ENCODE results near the gene TMIE. TPM values are rescaled to one million over a fixed set of nuclear protein-coding genes. Genes with fewer than 3 reads are reported as not detected.

The TMIE gene
- total and polyA plus RNA-seq, 10 of the 15 experiments (the other 5 are each of a cell fraction or from before 2014, with no cell fraction given), result not detected

DNA sequence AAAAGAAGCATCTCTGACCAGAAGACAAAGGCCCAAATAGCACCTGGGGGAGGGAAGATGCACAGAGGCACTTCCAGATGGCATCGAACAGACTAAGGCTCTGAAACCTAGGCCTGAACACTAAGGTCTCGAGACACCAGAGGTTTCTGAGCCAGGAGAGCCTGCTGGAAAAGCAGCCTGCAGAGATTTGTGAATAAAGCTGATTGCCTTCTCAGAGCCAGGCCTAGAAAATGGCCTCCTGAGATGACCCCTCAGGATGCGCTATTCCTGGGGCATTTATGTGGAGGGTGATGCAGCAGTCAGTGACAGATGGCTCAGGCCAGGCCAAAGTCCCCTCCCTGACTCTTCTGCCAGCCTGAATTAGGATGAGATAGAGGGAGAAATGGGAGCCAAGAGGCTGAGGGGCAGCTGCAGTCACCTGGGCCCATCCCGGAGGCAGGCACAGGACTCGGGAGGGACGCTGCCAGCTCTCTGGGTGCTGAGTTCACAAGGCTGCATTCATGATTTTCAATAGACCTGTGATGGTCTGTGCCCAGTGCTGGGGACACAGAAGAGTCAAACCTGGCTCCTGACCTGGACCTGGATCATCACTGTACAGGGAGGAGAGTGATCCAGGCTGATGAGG is 9.6 kb downstream of the TMIE start:
- ChIA-PET POLR2A (no interaction called here), SMC1A (ENCODE audit: uncharacterized antibody, unreplicated experiment) (interaction anchor here (1.1 to 1.6 kb wide), 4 partner anchors 27 to 184 kb away, joined by 3 to 4 read pairs (median 4); no protein-coding TSS in a partner anchor), CTCF (interaction anchor here (1.0 to 1.6 kb wide), 3 partner anchors 149 to 184 kb away, joined by 3 to 5 read pairs (median 4); no protein-coding TSS in a partner anchor), RAD21 (ENCODE audit: unreplicated experiment) (no interaction called here)
- DNase-seq (ENCODE audit: low read depth, low spot score), result no peak
- ATAC-seq, result no peak
- Histone ChIP-seq H3K4me3 (no peak overlapping the region), H3K27me3 (replicated peaks in 1 of 2; ENCODE audit: control insufficient read depth in 2 of 2, insufficient read depth in 2 of 2, low read length in 1 of 2) (no peaks in the 10 kb centered on the region), H3K9me3 (replicated peaks; ENCODE audit: control insufficient read depth, insufficient read depth, low read length) (no peaks in the 10 kb centered on the region), H3K36me3 (ENCODE audit: control insufficient read depth in 2 of 2, insufficient read depth in 2 of 2, low read length in 1 of 2) (no peaks in the 10 kb centered on the region), H3K9ac (ENCODE audit: control insufficient read depth, insufficient read depth, low read length) (no peak overlapping the region), H3K4me2 (ENCODE audit: control insufficient read depth, insufficient read depth) (no peak overlapping the region), H3K4me1 (ENCODE audit: control insufficient read depth, insufficient read depth, low read length) (peaks cover 16% of the 10 kb centered on the region), H4K20me1 (ENCODE audit: control insufficient read depth, insufficient read depth) (no peaks in the 10 kb centered on the region), H3K27ac (ENCODE audit: control insufficient read depth, insufficient read depth) (no peak overlapping the region), H2AFZ (ENCODE audit: control insufficient read depth, low read depth, low read length) (no peak overlapping the region), H3K79me2 (ENCODE audit: control insufficient read depth, insufficient read depth, low read length) (no peaks in the 10 kb centered on the region)
- intact Hi-C loops (cut with micrococcal nuclease; ENCODE audit: unreplicated experiment), result no loop called here
- no peak for FAIRE-seq
- in situ Hi-C loops (cut with MboI), result loop anchor here (5.0 to 10.0 kb wide), 2 partner anchors 187 to 664 kb away; no protein-coding TSS in a partner anchor
- 67% methylated on average over 6 of the region's 6 CpGs for WGBS (ENCODE audit: insufficient coverage, insufficient replicate concordance, low lambda C conversion rate, missing lambda C conversion rate)
- TF ChIP-seq KLF5 (IDR thresholded peaks at IDR 0.05; ENCODE audit: partially characterized antibody) (no peak), JUND (IDR thresholded peaks at IDR 0.05; ENCODE audit: low read depth, low read length) (no peak), RBBP5 (conservative IDR thresholded peaks at IDR 0.05) (no peak), ELK1 (IDR thresholded peaks at IDR 0.05; ENCODE audit: low read depth, low read length) (no peak), SUPT20H (IDR thresholded peaks at IDR 0.05; ENCODE audit: borderline replicate concordance, control insufficient read depth, low read depth, low read length) (no peak), USF2 (IDR thresholded peaks at IDR 0.05; ENCODE audit: borderline replicate concordance, low read depth, low read length) (no peak), TCF12 (IDR thresholded peaks at IDR 0.05; ENCODE audit: low read depth, low read length) (no peak)
- no TSS peak for BruUV-seq (replicated peaks)

All from GM12878 (cell line).